ENCODE measurements around the gene ARHGAP28. TPM values are rescaled to one million over a fixed set of nuclear protein-coding genes. Genes with fewer than 3 reads are reported as not detected.

The ARHGAP28 gene
- total RNA-seq, 4 donors from 2014 or later = 2.5 to 11.1 (median 5.5) TPM

DNA sequence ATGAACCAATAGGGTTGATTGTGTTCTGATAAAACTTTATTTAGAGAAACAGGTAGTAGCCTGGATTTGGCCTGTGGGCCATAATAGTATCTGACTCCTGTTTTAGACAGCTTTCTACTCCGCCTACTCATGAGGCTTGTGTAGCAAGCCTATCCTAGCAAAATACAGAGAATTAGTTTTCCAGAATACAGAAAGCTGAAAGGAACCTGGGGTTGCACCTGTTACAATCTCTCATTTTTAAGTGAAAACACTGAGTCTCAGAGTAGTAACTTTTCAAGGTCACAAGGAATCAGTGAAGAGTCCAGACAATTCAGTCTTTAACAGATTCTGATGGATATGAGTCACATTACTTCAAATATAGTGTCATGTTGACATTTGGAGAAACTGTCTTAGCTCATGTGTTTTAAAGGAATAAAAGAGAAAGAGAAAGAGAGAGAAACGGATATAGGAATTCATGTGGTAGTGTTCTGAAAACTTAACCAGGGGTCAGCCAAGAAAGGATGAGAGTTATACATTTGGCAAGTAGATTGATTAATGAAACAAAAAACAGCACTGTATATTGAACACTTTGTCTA, 17.0 kb downstream of the ARHGAP28 start:
- TF ChIP-seq POLR2A (IDR thresholded peaks at IDR 0.05) = no peak
- TF ChIP-seq, protein P1, sequence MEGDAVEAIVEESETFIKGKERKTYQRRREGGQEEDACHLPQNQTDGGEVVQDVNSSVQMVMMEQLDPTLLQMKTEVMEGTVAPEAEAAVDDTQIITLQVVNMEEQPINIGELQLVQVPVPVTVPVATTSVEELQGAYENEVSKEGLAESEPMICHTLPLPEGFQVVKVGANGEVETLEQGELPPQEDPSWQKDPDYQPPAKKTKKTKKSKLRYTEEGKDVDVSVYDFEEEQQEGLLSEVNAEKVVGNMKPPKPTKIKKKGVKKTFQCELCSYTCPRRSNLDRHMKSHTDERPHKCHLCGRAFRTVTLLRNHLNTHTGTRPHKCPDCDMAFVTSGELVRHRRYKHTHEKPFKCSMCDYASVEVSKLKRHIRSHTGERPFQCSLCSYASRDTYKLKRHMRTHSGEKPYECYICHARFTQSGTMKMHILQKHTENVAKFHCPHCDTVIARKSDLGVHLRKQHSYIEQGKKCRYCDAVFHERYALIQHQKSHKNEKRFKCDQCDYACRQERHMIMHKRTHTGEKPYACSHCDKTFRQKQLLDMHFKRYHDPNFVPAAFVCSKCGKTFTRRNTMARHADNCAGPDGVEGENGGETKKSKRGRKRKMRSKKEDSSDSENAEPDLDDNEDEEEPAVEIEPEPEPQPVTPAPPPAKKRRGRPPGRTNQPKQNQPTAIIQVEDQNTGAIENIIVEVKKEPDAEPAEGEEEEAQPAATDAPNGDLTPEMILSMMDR (IDR thresholded peaks at IDR 0.05) = no peak
- no peak for TF ChIP-seq POLR2AphosphoS5 (IDR thresholded peaks at IDR 0.05)
- TF ChIP-seq EP300 (IDR thresholded peaks at IDR 0.05) = no peak
- no peak for DNase-seq (ENCODE audit: low spot score in 2 of 2)
- no peaks in the 10 kb centered on the region for H3K9me3 ChIP-seq
- H3K36me3 ChIP-seq = no peaks in the 10 kb centered on the region
- no peak overlapping the region for H3K27ac ChIP-seq
- H3K4me3 ChIP-seq = no peak overlapping the region
- peaks cover 6% of the 10 kb centered on the region for H3K4me1 ChIP-seq
- H3K27me3 ChIP-seq = no peaks in the 10 kb centered on the region
- 81% methylated on average over 2 of the region's 2 CpGs for WGBS

DNA sequence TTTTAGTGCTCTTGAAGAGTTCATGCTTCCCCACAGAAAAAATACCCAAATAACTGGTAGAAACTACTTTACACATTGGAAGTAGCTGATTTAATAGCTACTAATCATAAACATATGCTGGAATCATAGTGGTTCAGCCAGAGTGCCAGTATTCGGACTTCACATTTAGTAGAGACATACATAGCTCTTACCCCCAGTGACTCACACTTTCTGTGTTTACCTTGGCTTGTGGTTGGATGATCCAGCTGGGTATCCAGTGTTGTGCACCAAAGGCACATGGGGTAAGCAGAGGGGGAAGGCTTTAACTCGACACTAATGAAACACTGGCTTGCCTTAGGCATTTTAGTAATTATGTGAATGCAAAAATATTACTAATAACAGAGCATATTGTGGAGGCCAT, 18.1 kb downstream of the ARHGAP28 start:
- Histone ChIP-seq H3K36me3 (no peaks in the 10 kb centered on the region), H3K27me3 (no peaks in the 10 kb centered on the region), H3K27ac (no peak overlapping the region), H3K4me1 (peaks cover 6% of the 10 kb centered on the region), H3K4me3 (no peak overlapping the region), H3K9me3 (no peaks in the 10 kb centered on the region)
- TF ChIP-seq POLR2A (IDR thresholded peaks at IDR 0.05) = no peak
- TF ChIP-seq EP300 (IDR thresholded peaks at IDR 0.05) = no peak
- TF ChIP-seq, protein P1 (IDR thresholded peaks at IDR 0.05) = no peak
- no peak for TF ChIP-seq POLR2AphosphoS5 (IDR thresholded peaks at IDR 0.05)
- no peak for DNase-seq (ENCODE audit: low spot score in 2 of 2)
- WGBS = 51% methylated on average over 2 of the region's 2 CpGs

DNA sequence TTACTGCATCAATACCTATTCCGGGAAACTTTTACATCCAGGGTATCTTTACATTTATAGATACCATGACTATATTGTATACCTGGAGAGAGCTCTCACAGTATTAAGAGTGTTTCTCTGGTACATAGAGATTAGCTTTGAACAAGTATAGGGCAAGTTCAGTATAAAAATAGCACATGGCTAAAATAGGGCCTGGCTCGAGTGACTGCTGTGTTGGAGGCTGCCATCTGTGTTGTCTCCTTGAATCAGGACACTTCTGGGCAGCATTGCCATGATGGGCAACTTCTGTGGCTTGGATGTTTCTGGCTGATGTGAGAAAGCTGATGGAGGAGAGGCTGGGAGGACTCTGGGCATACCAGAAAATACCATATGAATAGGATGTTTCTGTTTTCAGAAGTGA, 18.7 kb downstream of the ARHGAP28 start:
- peaks cover 6% of the 10 kb centered on the region for H3K4me1 ChIP-seq

DNA sequence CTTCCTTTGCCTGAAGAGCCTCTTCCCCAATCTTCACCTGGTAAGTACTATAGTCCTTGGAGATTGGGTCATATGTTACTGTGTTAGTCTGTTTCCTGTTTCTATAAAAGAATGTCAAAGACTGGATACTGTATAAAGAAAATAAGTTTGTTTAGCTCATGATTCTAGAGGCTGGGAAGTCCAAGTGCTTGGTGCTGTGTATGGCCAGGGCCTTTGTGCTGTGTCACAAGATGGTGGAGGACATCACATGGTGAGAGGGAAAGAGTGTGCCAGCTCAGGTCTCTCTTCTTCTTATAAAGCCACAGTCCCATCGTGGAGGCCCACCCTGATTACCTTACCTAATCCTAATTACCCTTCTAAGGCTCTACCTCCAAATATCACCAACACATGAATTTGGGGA, 20.9 kb downstream of the ARHGAP28 start:
- DNase-seq (ENCODE audit: low spot score in 2 of 2) = no peak
- Histone ChIP-seq H3K27ac (no peak overlapping the region), H3K9me3 (no peaks in the 10 kb centered on the region), H3K27me3 (no peaks in the 10 kb centered on the region), H3K4me1 (peaks cover 9% of the 10 kb centered on the region), H3K4me3 (no peak overlapping the region), H3K36me3 (no peaks in the 10 kb centered on the region)
- WGBS = 89% methylated on average over 1 of the region's 1 CpG
- TF ChIP-seq, protein P1 (IDR thresholded peaks at IDR 0.05) = no peak
- no peak for TF ChIP-seq POLR2A (IDR thresholded peaks at IDR 0.05)
- no peak for TF ChIP-seq POLR2AphosphoS5 (IDR thresholded peaks at IDR 0.05)
- TF ChIP-seq EP300 (IDR thresholded peaks at IDR 0.05) = no peak

More for the DNA sequence above, 18.7 kb downstream of the ARHGAP28 start:
- no peak overlapping the region for H3K27ac ChIP-seq
- no peak for DNase-seq (ENCODE audit: low spot score in 2 of 2)
- H3K27me3 ChIP-seq = no peaks in the 10 kb centered on the region
- no peak overlapping the region for H3K4me3 ChIP-seq
- WGBS = 79% methylated on average over 2 of the region's 2 CpGs
- TF ChIP-seq POLR2A (IDR thresholded peaks at IDR 0.05) = no peak
- TF ChIP-seq, protein P1 (IDR thresholded peaks at IDR 0.05) = no peak
- TF ChIP-seq POLR2AphosphoS5 (IDR thresholded peaks at IDR 0.05) = no peak
- no peak for TF ChIP-seq EP300 (IDR thresholded peaks at IDR 0.05)
- H3K9me3 ChIP-seq = no peaks in the 10 kb centered on the region
- H3K36me3 ChIP-seq = no peaks in the 10 kb centered on the region

DNA sequence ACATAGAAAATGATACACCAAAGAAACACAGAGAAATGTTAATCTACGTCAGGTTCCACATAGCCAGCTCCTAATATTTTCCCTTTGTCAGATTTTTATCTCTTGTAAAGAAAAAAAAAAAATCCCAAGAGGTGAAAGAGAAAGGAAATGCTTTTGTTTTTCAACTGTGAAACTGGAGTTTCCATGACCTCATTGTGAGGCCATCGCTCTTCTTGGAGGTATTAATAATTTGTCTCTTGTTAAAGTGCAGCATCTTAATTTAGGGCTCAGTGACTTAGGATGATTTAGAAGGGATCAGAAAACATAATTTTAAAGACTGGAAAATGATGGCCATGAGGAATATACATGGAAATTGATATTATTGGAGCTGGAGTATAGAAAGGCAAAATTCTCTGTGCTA, 21.7 kb downstream of the ARHGAP28 start:
- DNase-seq (ENCODE audit: low spot score in 2 of 2) = no peak
- TF ChIP-seq EP300 (IDR thresholded peaks at IDR 0.05) (no peak), POLR2A (IDR thresholded peaks at IDR 0.05) (no peak), POLR2AphosphoS5 (IDR thresholded peaks at IDR 0.05) (no peak)
- TF ChIP-seq, protein P1 (IDR thresholded peaks at IDR 0.05) = no peak
- Histone ChIP-seq H3K4me1 (peaks cover 9% of the 10 kb centered on the region), H3K9me3 (no peaks in the 10 kb centered on the region), H3K27me3 (no peaks in the 10 kb centered on the region), H3K36me3 (no peaks in the 10 kb centered on the region), H3K27ac (no peak overlapping the region), H3K4me3 (no peak overlapping the region)
- 59% methylated on average over 2 of the region's 2 CpGs for WGBS
